K562 (cell line): ENCODE measurements around the gene VPS18. TPM values are rescaled to one million over a fixed set of nuclear protein-coding genes. Genes with fewer than 3 reads are reported as not detected.

ENCODE experiments used
- ATAC-seq: fragments of 200-7000 bp; cut with Tn5 transposase; 3 replicates; pipeline ENCODE4 v1.9.1; 2020; ENCODE audit warnings: moderate library complexity
- BruUV-seq: library from RNA; stranded (reverse); fragments of 400-500 nt; replicated peaks from 2 replicates; lab custom pipeline; 2021; lab: Mats Ljungman, UMichigan
- CTCF ChIA-PET: fragments of 300-600 bp; formaldehyde crosslinking; extraction: SDS; loops from one replicate; lab custom pipeline; 2021; ENCODE audit warnings: low intra/inter-chr PET ratio; lab: Yijun Ruan, JAX
- POLR2A ChIA-PET: fragments of 300-600, 350-650 bp; sonication (Branson Sonifier 250); formaldehyde crosslinking; extraction: SDS; loops from one replicate; lab custom pipeline; 2021; ENCODE audit warnings: antibody characterized with exemption, inconsistent platforms; lab: Yijun Ruan, JAX
- DNase-seq, 4 experiments: peaks; one replicate each; pipeline versions ENCODE4 v3.0.0 to v3.0.0-alpha.2; 2011 to 2018; ENCODE audit warnings: low spot score in 3 of 4, mixed read lengths in 3 of 4; ENCODE audit errors: extremely low read depth in 1 of 4
- FAIRE-seq: peaks from 2 replicates; lab custom pipeline; 2011; peaks lifted over from hg19 to GRCh38; lab: Jason Lieb, UNC
- H2AFZ ChIP-seq: 2 replicates; pipeline ENCODE4 v1.6.0; 2011; ENCODE audit warnings: low read depth, low read length, control low read depth, inconsistent platforms
- H3K27ac ChIP-seq: fragments of 200-600 bp; 3 replicates; pipeline ENCODE4 v1.8.0; 2011; ENCODE audit warnings: low read depth, mild to moderate bottlenecking, control low read depth, inconsistent platforms, low read length, moderate library complexity, mixed read lengths; ENCODE audit errors: extremely low read depth
- H3K27me3 ChIP-seq, 2 experiments: fragments of 300-600 bp in 1 of 2; 2 replicates in 1 of 2; 3 replicates in 1 of 2; pipeline versions ENCODE4 v1.6.0 to v1.8.0; 2011; ENCODE audit warnings: inconsistent platforms in 2 of 2, low read length in 2 of 2, mild to moderate bottlenecking in 1 of 2, mixed read lengths in 1 of 2, moderate library complexity in 1 of 2; ENCODE audit not compliant: control insufficient read depth in 2 of 2, insufficient read depth in 2 of 2
- H3K36me3 ChIP-seq: fragments of 300-600 bp; 3 replicates; pipeline ENCODE4 v1.8.0; 2011; ENCODE audit warnings: mild to moderate bottlenecking, low read length, inconsistent platforms; ENCODE audit not compliant: control insufficient read depth, insufficient read depth
- H3K4me1 ChIP-seq, 2 experiments: fragments of 200-600 bp in 1 of 2; replicated peaks in 1 of 2; 2 replicates in 1 of 2; 3 replicates in 1 of 2; pipeline versions ENCODE4 v1.5.1 to v1.8.0; 2011; ENCODE audit warnings: inconsistent platforms in 2 of 2, low read length in 2 of 2, mild to moderate bottlenecking in 1 of 2, mixed read lengths in 1 of 2, moderate library complexity in 1 of 2; ENCODE audit not compliant: control insufficient read depth in 2 of 2, insufficient read depth in 2 of 2
- H3K4me2 ChIP-seq: 2 replicates; pipeline ENCODE4 v1.6.1; 2011; ENCODE audit warnings: low read length, control low read depth, inconsistent platforms, mixed read lengths; ENCODE audit not compliant: insufficient read depth
- H3K4me3 ChIP-seq: fragments of 200-600 bp; sonication (generic), shearing (Covaris generic); 2 replicates; pipeline ENCODE4 v1.5.1; 2016; ENCODE audit warnings: control low read depth, inconsistent platforms
- H3K79me2 ChIP-seq: fragments of 200-600 bp; 3 replicates; pipeline ENCODE4 v1.8.0; 2011; ENCODE audit warnings: low read length, inconsistent platforms; ENCODE audit not compliant: control insufficient read depth, insufficient read depth
- H3K9ac ChIP-seq, 2 experiments: 2 replicates each; pipeline versions ENCODE4 v1.6.0 to v1.6.1; 2011; ENCODE audit warnings: low read depth in 2 of 2, low read length in 2 of 2, control low read depth in 1 of 2, inconsistent platforms in 1 of 2, mild to moderate bottlenecking in 1 of 2, mixed read lengths in 1 of 2; ENCODE audit not compliant: insufficient read depth in 1 of 2
- H3K9me1 ChIP-seq: one replicate; pipeline ENCODE4 v1.6.0; 2011; ENCODE audit warnings: inconsistent platforms, mild to moderate bottlenecking, low read length, moderate library complexity; ENCODE audit not compliant: control insufficient read depth, insufficient read depth
- H3K9me3 ChIP-seq: replicated peaks from 2 replicates; pipeline ENCODE4 v1.5.1; 2011; ENCODE audit warnings: low read depth, low read length, inconsistent platforms; ENCODE audit not compliant: control insufficient read depth, insufficient read depth
- H4K20me1 ChIP-seq: replicated peaks from 2 replicates; pipeline ENCODE4 v1.6.1; 2011; ENCODE audit warnings: low read length, inconsistent platforms, mixed read lengths; ENCODE audit not compliant: control insufficient read depth, insufficient read depth
- CLOCK ChIP-seq: fragments of 250-450 bp; sonication (Bioruptor Pico); IDR thresholded peaks from 2 replicates; pipeline ENCODE4 v1.4.0; 2020; ENCODE audit warnings: mild to moderate bottlenecking, moderate library complexity, borderline replicate concordance
- REST ChIP-seq, 2 experiments: fragments of 450-650 bp; formaldehyde crosslinking in 1 of 2; IDR thresholded peaks; 2 replicates each; pipeline versions ENCODE4 v1.4.0 to v1.6.1; 2014 to 2020; ENCODE audit warnings: mild to moderate bottlenecking in 2 of 2, borderline replicate concordance in 1 of 2, low read depth in 1 of 2
- XRCC5 ChIP-seq: fragments of 200-400 bp; formaldehyde crosslinking; IDR thresholded peaks from 2 replicates; pipeline ENCODE4 v1.6.1; 2017; ENCODE audit warnings: low read depth, mild to moderate bottlenecking, low read length
- ZNF175 ChIP-seq: fragments of 200-800 bp; sonication (Bioruptor generic); IDR thresholded peaks from 2 replicates; pipeline ENCODE4 v1.6.1; 2016; ENCODE audit warnings: low read depth, mild to moderate bottlenecking, missing genetic modification characterization, missing compliant biosample characterization
- ZNF707 ChIP-seq: fragments of 250-450 bp; sonication (Bioruptor Pico); conservative IDR thresholded peaks from 2 replicates; pipeline ENCODE4 v1.8.0; 2022; ENCODE audit warnings: inconsistent platforms, mild to moderate bottlenecking, moderate library complexity
- WGBS: fragments of 100-300 bp; shearing (Covaris generic); methylation state at CpG from one replicate; pipeline ENCODE4 v1.1.6; 2016; ENCODE audit warnings: low coverage, mixed read lengths; ENCODE audit not compliant: insufficient coverage; ENCODE audit errors: missing lambda C conversion rate; 5-methylcytosine and 5-hydroxymethylcytosine counted together
- in situ Hi-C: fragments of 300-500 bp; cut with MboI; formaldehyde crosslinking; loops from 4 replicates; pipeline ENCODE4 v1.15.0; 2018; ENCODE audit warnings: inconsistent platforms, mixed read lengths
- intact Hi-C: fragments of 100-400 bp; cut with micrococcal nuclease; formaldehyde crosslinking; loops from 2 replicates; pipeline ENCODE4 v1.14.2; 2022
- polyA plus RNA-seq, 8 experiments: library from polyadenylated mRNA; depleted of rRNA in 4 of 8; stranded (reverse) in 5 of 8; unstranded in 3 of 8; fragments of >200 nt; fragmentation: Nextera tagmentation in 2 of 8; fragmentation: Illumina TruSeq in 1 of 8; extraction: Ambion mirVana in 2 of 8; extraction: Trizol in 1 of 8; gene quantifications; 2 replicates each; pipeline versions ENCODE4 v1.2.1 to v1.2.3, GENCODE V29; 2011 to 2014; ENCODE audit warnings: inconsistent platforms in 1 of 8, missing spikeins in 1 of 8
- total RNA-seq, 7 experiments: library from RNA; depleted of rRNA in 6 of 7; stranded (reverse); fragments of >200 nt in 6 of 7; fragmentation: Illumina TruSeq in 2 of 7; extraction: Trizol in 2 of 7; gene quantifications; 2 replicates each; pipeline versions ENCODE4 v1.2.1 to v1.2.3, GENCODE V29; 2011 to 2021; ENCODE audit warnings: low replicate concordance in 1 of 7

The VPS18 gene
- total and polyA plus RNA-seq, 9 of the 15 experiments (the other 6 are each of a cell fraction or from before 2014, with no cell fraction given) = 0.73 to 19.9 (median 8.5) TPM

- H3K4me1 ChIP-seq = peaks cover under 1 to 36% of the 10 kb centered on the region in 2 experiments; a peak in 3 of 5 replicates
- ChIA-PET CTCF (no interaction called here), POLR2A (interaction anchor here (0.6 to 1.3 kb wide), 5 partner anchors 13 to 407 kb away, joined by 3 to 4 read pairs (median 3); no protein-coding TSS in a partner anchor)
- H3K4me2 ChIP-seq = no peak overlapping the region
- TF ChIP-seq CLOCK (CRISPR knock-in tag) (no peak), XRCC5 (no peak), ZNF175 (CRISPR knock-in tag) (no peak), REST (IDR thresholded peaks at IDR 0.05; ENCODE audit: borderline replicate concordance) (peak; percentile 56), REST (CRISPR knock-in tag; IDR thresholded peaks at IDR 0.05; ENCODE audit: low read depth) (no peak), ZNF707 (CRISPR knock-in tag) (no peak)
- no peak for FAIRE-seq
- no peaks in the 10 kb centered on the region for H3K9me1 ChIP-seq
- peaks cover 0 to 9% of the 10 kb centered on the region in 2 experiments; a peak in 2 of 5 replicates for H3K27me3 ChIP-seq
- H4K20me1 ChIP-seq = 0 out of 2 replicates have a peak, but pooled peaks cover under 1% of the 10 kb centered on the region
- H2AFZ ChIP-seq = no peak overlapping the region
- 37% methylated on average over 5 of the region's 5 CpGs for WGBS
- no peaks in the 10 kb centered on the region for H3K79me2 ChIP-seq
- no peak for DNase-seq
- H3K27ac ChIP-seq = no peak overlapping the region
- no TSS peak for BruUV-seq
- H3K4me3 ChIP-seq = no peak overlapping the region
- no peaks in the 10 kb centered on the region for H3K9me3 ChIP-seq
- ATAC-seq = no peak
- peak overlapping the region in 1 of 2 experiments; percentile 43; a peak in 1 of 4 replicates for H3K9ac ChIP-seq
- in situ Hi-C loops = no loop called here
- intact Hi-C loops = no loop called here
- H3K36me3 ChIP-seq = no peaks in the 10 kb centered on the region
Observed at GRCh38 chr15:40921949-40922607, 27.8 kb downstream of the VPS18 start.
